Vagina (tissue), 2 donors: Measurements from ENCODE around the gene YPEL4.

Experiments
- CTCF ChIP-seq, 3 experiments: fragments of 450-650 bp in 2 of 3; fragments of 200-600 bp in 1 of 3; sonication (generic) in 1 of 3; IDR thresholded peaks; one replicate each; pipeline ENCODE4 v1.5.1; 2017 to 2019; ENCODE audit warnings: antibody characterized with exemption in 3 of 3, mild to moderate bottlenecking in 2 of 3, moderate library complexity in 2 of 3
- POLR2A ChIP-seq, 2 donors: fragments of 450-650 bp; IDR thresholded peaks; one replicate each; pipeline ENCODE4 v1.6.1; 2017; ENCODE audit warnings: antibody characterized with exemption in 2 of 2, mild to moderate bottlenecking in 2 of 2, moderate library complexity in 2 of 2
- POLR2AphosphoS5 ChIP-seq, 2 donors: sonication (generic); formaldehyde crosslinking; IDR thresholded peaks; one replicate each; pipeline ENCODE4 v1.9.0; 2017; ENCODE audit warnings: antibody characterized with exemption in 2 of 2, mild to moderate bottlenecking in 2 of 2, low read depth in 1 of 2; ENCODE audit not compliant: insufficient read depth in 1 of 2

GRCh38 chr11:57630171-57630570 lies 19.5 kb downstream of the YPEL4 start:
- no peak for TF ChIP-seq POLR2A (IDR thresholded peaks at IDR 0.05)
- no peak for TF ChIP-seq CTCF (IDR thresholded peaks at IDR 0.05)
- no peak for TF ChIP-seq POLR2AphosphoS5 (IDR thresholded peaks at IDR 0.05; ENCODE audit: insufficient read depth in 1 of 2, low read depth in 1 of 2)
